CD14-positive monocyte (primary cell): ENCODE measurements around the gene EPB41. TPM values are rescaled to one million over a fixed set of nuclear protein-coding genes. Genes with fewer than 3 reads are reported as not detected.

Experiments used
- DNase-seq, 3 donors: peaks; one replicate each; pipeline ENCODE4 v3.0.0-alpha.2; 2011 to 2022
- H2AFZ ChIP-seq: 2 replicates; pipeline ENCODE4 v1.6.0; 2012; ENCODE audit warnings: mild to moderate bottlenecking, low read depth, low read length, inconsistent platforms; ENCODE audit not compliant: insufficient read depth, poor library complexity, severe bottlenecking
- H3K27ac ChIP-seq, 2 donors: 1 replicate in 1 of 2; 2 replicates in 1 of 2; pipeline ENCODE4 v1.5.1; 2012 to 2013; ENCODE audit warnings: low read length in 2 of 2, control low read depth in 1 of 2, inconsistent platforms in 1 of 2, low read depth in 1 of 2, mild to moderate bottlenecking in 1 of 2
- H3K27me3 ChIP-seq, 2 donors: one replicate each; pipeline versions ENCODE4 v1.6.0 to v1.6.1; 2011 to 2013; ENCODE audit warnings: low read length in 2 of 2; ENCODE audit not compliant: control insufficient read depth in 2 of 2, insufficient read depth in 2 of 2
- H3K36me3 ChIP-seq, 2 donors: replicated peaks in 1 of 2; 1 replicate in 1 of 2; 2 replicates in 1 of 2; pipeline versions ENCODE4 v1.5.1 to v1.6.1; 2012 to 2013; ENCODE audit warnings: low read length in 2 of 2, control low read depth in 1 of 2, inconsistent platforms in 1 of 2, mild to moderate bottlenecking in 1 of 2; ENCODE audit not compliant: insufficient read depth in 2 of 2, control insufficient read depth in 1 of 2
- H3K4me1 ChIP-seq, 2 donors: 1 replicate in 1 of 2; 2 replicates in 1 of 2; pipeline versions ENCODE4 v1.5.1 to v1.6.1; 2012 to 2013; ENCODE audit warnings: low read length in 2 of 2, control low read depth in 1 of 2, inconsistent platforms in 1 of 2, mild to moderate bottlenecking in 1 of 2, moderate library complexity in 1 of 2; ENCODE audit not compliant: insufficient read depth in 2 of 2, control insufficient read depth in 1 of 2
- H3K4me2 ChIP-seq: replicated peaks from 2 replicates; pipeline ENCODE3; 2012; ENCODE audit warnings: low read length, moderate library complexity, mild to moderate bottlenecking; ENCODE audit not compliant: poor library complexity, severe bottlenecking; ENCODE audit errors: extremely low read depth
- H3K4me3 ChIP-seq, 3 experiments: fragments of 200-600 bp in 1 of 3; sonication (generic) in 1 of 3; replicated peaks in 1 of 3; 1 replicate in 2 of 3; 2 replicates in 1 of 3; pipeline ENCODE4 v1.5.1; 2011 to 2013; ENCODE audit warnings: low read length in 3 of 3, mild to moderate bottlenecking in 3 of 3, control low read depth in 2 of 3, low read depth in 2 of 3, inconsistent platforms in 1 of 3, moderate library complexity in 1 of 3
- H3K79me2 ChIP-seq: 2 replicates; pipeline ENCODE4 v1.6.0; 2012; ENCODE audit warnings: mild to moderate bottlenecking, control low read depth, inconsistent platforms, low read length, moderate library complexity; ENCODE audit not compliant: insufficient read depth
- H3K9ac ChIP-seq: 2 replicates; pipeline ENCODE4 v1.6.0; 2017; ENCODE audit warnings: low read length, mild to moderate bottlenecking; ENCODE audit not compliant: insufficient read depth, poor library complexity, severe bottlenecking
- H3K9me3 ChIP-seq, 2 donors: replicated peaks in 1 of 2; 1 replicate in 1 of 2; 2 replicates in 1 of 2; pipeline versions ENCODE4 v1.5.1 to v1.6.1; 2012 to 2013; ENCODE audit warnings: low read length in 2 of 2, control low read depth in 1 of 2; ENCODE audit not compliant: control insufficient read depth in 1 of 2, insufficient read depth in 1 of 2
- H4K20me1 ChIP-seq: 2 replicates; pipeline ENCODE4 v1.6.0; 2012; ENCODE audit warnings: mild to moderate bottlenecking, low read length, control low read depth, moderate library complexity; ENCODE audit not compliant: insufficient read depth
- H3K27ac Mint-ChIP-seq, 7 donors: one replicate each; pipeline ENCODE4 v1.8.0; 2020; ENCODE audit warnings: mild to moderate bottlenecking in 7 of 7, mixed read lengths in 7 of 7, moderate library complexity in 6 of 7, inconsistent platforms in 2 of 7
- H3K27me3 Mint-ChIP-seq, 3 donors: one replicate each; pipeline ENCODE4 v1.8.0; 2021 to 2022; ENCODE audit warnings: low read depth in 3 of 3, mild to moderate bottlenecking in 3 of 3, mixed read lengths in 3 of 3, moderate library complexity in 3 of 3, inconsistent platforms in 1 of 3
- H3K36me3 Mint-ChIP-seq, 2 donors: one replicate each; pipeline ENCODE4 v1.8.0; 2020; ENCODE audit warnings: mixed read lengths in 2 of 2, inconsistent platforms in 1 of 2, mild to moderate bottlenecking in 1 of 2
- H3K4me1 Mint-ChIP-seq: one replicate; pipeline ENCODE4 v1.8.0; 2020; ENCODE audit warnings: mild to moderate bottlenecking, mixed read lengths
- H3K4me3 Mint-ChIP-seq, 2 donors: one replicate each; pipeline ENCODE4 v1.8.0; 2020; ENCODE audit warnings: mild to moderate bottlenecking in 2 of 2, mixed read lengths in 2 of 2, moderate library complexity in 1 of 2
- H3K9me3 Mint-ChIP-seq, 7 donors: one replicate each; pipeline ENCODE4 v1.8.0; 2020 to 2022; ENCODE audit warnings: mixed read lengths in 7 of 7, mild to moderate bottlenecking in 6 of 7, moderate library complexity in 6 of 7, inconsistent platforms in 2 of 7
- WGBS: methylation state at CpG from one replicate; pipeline ENCODE4 v1.1.5; 2013; ENCODE audit warnings: missing lambda C conversion rate; ENCODE audit not compliant: insufficient coverage; 5-methylcytosine and 5-hydroxymethylcytosine counted together
- intact Hi-C, 2 donors: fragments of 100-400 bp; cut with micrococcal nuclease; formaldehyde crosslinking; loops; one replicate each; pipeline versions ENCODE4 v1.15.0 to v1.15.1; 2023
- polyA plus RNA-seq, 3 donors: library from polyadenylated mRNA; depleted of rRNA in 1 of 3; unstranded in 2 of 3; stranded (reverse) in 1 of 3; fragments of 300-500 nt in 2 of 3; fragments of >200 nt in 1 of 3; fragmentation: Illumina TruSeq in 2 of 3; gene quantifications; 1 replicate in 2 of 3; 2 replicates in 1 of 3; pipeline ENCODE4 v1.2.3, GENCODE V29; 2012 to 2021
- TF ChIP-seq, protein P1 (sequence below): fragments of 200-600 bp; IDR thresholded peaks from one replicate; pipeline ENCODE4 v1.8.0; 2022; ENCODE audit warnings: antibody characterized with exemption, mild to moderate bottlenecking

EPB41 gene
- polyA plus RNA-seq, 3 donors: 11.3 to 19.4 (median 18.9) TPM

DNA sequence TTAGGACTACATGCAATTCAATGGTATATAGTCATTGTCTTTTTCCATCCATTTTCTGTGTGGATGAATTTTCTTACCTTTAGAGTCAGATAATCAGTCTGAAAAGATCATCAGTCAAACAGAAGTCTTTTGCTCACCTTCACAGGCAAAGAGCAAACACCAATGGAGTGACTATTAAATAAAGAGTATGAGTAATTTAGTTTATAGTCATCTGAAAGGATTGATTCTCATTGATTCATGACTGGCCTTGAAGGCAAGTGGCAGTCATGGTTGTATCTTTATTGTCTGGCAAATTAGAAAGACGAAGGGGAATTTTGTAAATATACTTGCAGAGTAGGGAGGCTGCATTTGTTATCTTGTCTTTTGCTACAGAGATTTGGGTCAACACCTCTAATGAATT, 89.9 kb downstream of the EPB41 start:
- H4K20me1 ChIP-seq: no peaks in the 10 kb centered on the region
- whole genome bisulfite sequencing: no CpG with 5 or more reads among the region's 1 CpG
- no peaks in the 10 kb centered on the region for H3K9me3 Mint-ChIP-seq
- H3K27ac Mint-ChIP-seq: no peak overlapping the region
- H3K36me3 ChIP-seq: peaks cover 0 to 31% of the 10 kb centered on the region in 2 donors
- intact Hi-C loops: no loop called here
- no peaks in the 10 kb centered on the region for H3K27me3 Mint-ChIP-seq
- no peaks in the 10 kb centered on the region for H3K9me3 ChIP-seq
- H3K4me1 Mint-ChIP-seq: no peaks in the 10 kb centered on the region
- H3K36me3 Mint-ChIP-seq: peaks cover 42 to 54% of the 10 kb centered on the region in 2 donors
- H3K27ac ChIP-seq: no peak overlapping the region
- H3K79me2 ChIP-seq: no peaks in the 10 kb centered on the region
- no peaks in the 10 kb centered on the region for H3K4me1 ChIP-seq
- no peak overlapping the region for H3K9ac ChIP-seq
- H3K27me3 ChIP-seq: no peaks in the 10 kb centered on the region
- TF ChIP-seq, protein P1, sequence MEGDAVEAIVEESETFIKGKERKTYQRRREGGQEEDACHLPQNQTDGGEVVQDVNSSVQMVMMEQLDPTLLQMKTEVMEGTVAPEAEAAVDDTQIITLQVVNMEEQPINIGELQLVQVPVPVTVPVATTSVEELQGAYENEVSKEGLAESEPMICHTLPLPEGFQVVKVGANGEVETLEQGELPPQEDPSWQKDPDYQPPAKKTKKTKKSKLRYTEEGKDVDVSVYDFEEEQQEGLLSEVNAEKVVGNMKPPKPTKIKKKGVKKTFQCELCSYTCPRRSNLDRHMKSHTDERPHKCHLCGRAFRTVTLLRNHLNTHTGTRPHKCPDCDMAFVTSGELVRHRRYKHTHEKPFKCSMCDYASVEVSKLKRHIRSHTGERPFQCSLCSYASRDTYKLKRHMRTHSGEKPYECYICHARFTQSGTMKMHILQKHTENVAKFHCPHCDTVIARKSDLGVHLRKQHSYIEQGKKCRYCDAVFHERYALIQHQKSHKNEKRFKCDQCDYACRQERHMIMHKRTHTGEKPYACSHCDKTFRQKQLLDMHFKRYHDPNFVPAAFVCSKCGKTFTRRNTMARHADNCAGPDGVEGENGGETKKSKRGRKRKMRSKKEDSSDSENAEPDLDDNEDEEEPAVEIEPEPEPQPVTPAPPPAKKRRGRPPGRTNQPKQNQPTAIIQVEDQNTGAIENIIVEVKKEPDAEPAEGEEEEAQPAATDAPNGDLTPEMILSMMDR: no peak
- H3K4me3 Mint-ChIP-seq: no peak overlapping the region
- no peak overlapping the region for H3K4me2 ChIP-seq
- H2AFZ ChIP-seq: no peak overlapping the region
- no peak overlapping the region for H3K4me3 ChIP-seq
- DNase-seq: no peak

DNA sequence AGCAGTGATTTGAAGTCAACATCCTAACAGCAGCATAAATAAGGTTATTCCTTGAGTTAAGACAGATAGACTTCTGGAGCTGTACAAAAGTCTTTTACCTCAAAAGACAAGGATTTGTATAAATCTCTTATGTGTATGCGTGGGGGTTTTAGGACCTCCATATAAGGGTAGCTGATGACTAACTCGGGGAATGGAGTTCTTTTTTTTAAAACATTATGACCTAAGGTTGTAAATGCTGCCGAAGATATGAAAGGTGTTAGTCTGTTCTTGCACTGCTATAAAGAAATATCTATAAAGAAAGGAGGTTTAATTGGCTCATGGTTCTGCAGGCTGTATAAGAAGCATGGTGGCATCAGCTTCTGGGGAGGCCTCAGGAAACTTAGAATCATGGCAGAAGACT, 90.4 kb downstream of the EPB41 start:
- Histone ChIP-seq H3K4me1 (no peaks in the 10 kb centered on the region), H3K79me2 (no peaks in the 10 kb centered on the region), H3K9ac (no peak overlapping the region), H3K4me2 (no peak overlapping the region), H3K27me3 (no peaks in the 10 kb centered on the region), H4K20me1 (no peaks in the 10 kb centered on the region), H3K27ac (no peak overlapping the region), H3K4me3 (no peak overlapping the region), H2AFZ (no peak overlapping the region), H3K9me3 (no peaks in the 10 kb centered on the region), H3K36me3 (peaks cover 0 to 31% of the 10 kb centered on the region in 2 donors)
- 100% methylated on average over 2 of the region's 3 CpGs for WGBS
- Mint-ChIP-seq H3K27ac (no peak overlapping the region), H3K9me3 (no peaks in the 10 kb centered on the region), H3K36me3 (peaks cover 42 to 50% of the 10 kb centered on the region in 2 donors), H3K4me3 (no peak overlapping the region), H3K4me1 (no peaks in the 10 kb centered on the region), H3K27me3 (no peaks in the 10 kb centered on the region)
- DNase-seq: no peak
- intact Hi-C loops: no loop called here
- TF ChIP-seq, protein P1: no peak
